ENCODE measurements around the gene NPW. TPM values are rescaled to one million over a fixed set of nuclear protein-coding genes. Genes with fewer than 3 reads are reported as not detected.

NPW gene
- total RNA-seq, 3 donors from 2014 or later = not detected

GRCh38 chr16:1974157-1975070 lies 45.2 kb upstream of the NPW start:
- no peaks in the 10 kb centered on the region for H3K9me3 ChIP-seq
- DNase-seq (ENCODE audit: low spot score in 2 of 2) = no peak
- H3K27me3 ChIP-seq = no peaks in the 10 kb centered on the region
- H3K27ac ChIP-seq = no peak overlapping the region
- TF ChIP-seq POLR2AphosphoS5 (IDR thresholded peaks at IDR 0.05) (no peak), POLR2A (IDR thresholded peaks at IDR 0.05) (no peak), CTCF (IDR thresholded peaks at IDR 0.05) (no peak)
- intact Hi-C loops (cut with DNase I; ENCODE audit: low total_unique reads) = no loop called here
- peaks cover 10 to 12% of the 10 kb centered on the region in 2 donors for H3K4me1 ChIP-seq
- peaks cover 10% of the 10 kb centered on the region for H3K36me3 ChIP-seq
- H3K4me3 ChIP-seq = no peak overlapping the region

- Histone ChIP-seq H3K27me3 (peaks cover 0 to 5% of the 10 kb centered on the region in 2 donors), H3K36me3 (peaks cover 10% of the 10 kb centered on the region), H3K4me3 (no peak overlapping the region), H3K9me3 (no peaks in the 10 kb centered on the region), H3K27ac (no peak overlapping the region), H3K4me1 (peaks cover 10 to 12% of the 10 kb centered on the region in 2 donors)
- no peak for DNase-seq (ENCODE audit: low spot score in 2 of 2)
- intact Hi-C loops (cut with DNase I; ENCODE audit: low total_unique reads) = no loop called here
- TF ChIP-seq POLR2A (IDR thresholded peaks at IDR 0.05) (no peak), CTCF (IDR thresholded peaks at IDR 0.05) (no peak), POLR2AphosphoS5 (IDR thresholded peaks at IDR 0.05) (no peak)
These were observed 44.0 kb upstream of the NPW start for GRCh38 chr16:1975432-1976215.

- intact Hi-C loops (cut with DNase I; ENCODE audit: low total_unique reads) = no loop called here
- peaks cover 9 to 10% of the 10 kb centered on the region in 2 donors for H3K4me1 ChIP-seq
- H3K36me3 ChIP-seq = peaks cover 10% of the 10 kb centered on the region
These were observed 43.4 kb upstream of the NPW start for GRCh38 chr16:1976216-1976520.

GRCh38 chr16:1976951-1977874 lies 42.4 kb upstream of the NPW start:
- DNase-seq (ENCODE audit: low spot score in 2 of 2) = no peak
- no peak overlapping the region for H3K27ac ChIP-seq
- intact Hi-C loops (cut with DNase I; ENCODE audit: low total_unique reads) = no loop called here
- TF ChIP-seq POLR2A (IDR thresholded peaks at IDR 0.05) = no peak
- TF ChIP-seq POLR2AphosphoS5 (IDR thresholded peaks at IDR 0.05) = no peak
- TF ChIP-seq CTCF (IDR thresholded peaks at IDR 0.05) = no peak
- H3K36me3 ChIP-seq = peaks cover 10% of the 10 kb centered on the region
- H3K4me1 ChIP-seq = peaks cover 8 to 10% of the 10 kb centered on the region in 2 donors
- H3K4me3 ChIP-seq = no peak overlapping the region
- no peaks in the 10 kb centered on the region for H3K9me3 ChIP-seq
- peaks cover 0 to 14% of the 10 kb centered on the region in 2 donors for H3K27me3 ChIP-seq

More at GRCh38 chr16:1976216-1976520, 43.4 kb upstream of the NPW start:
- no peaks in the 10 kb centered on the region for H3K9me3 ChIP-seq
- no peak overlapping the region for H3K4me3 ChIP-seq
- no peak overlapping the region for H3K27ac ChIP-seq
- H3K27me3 ChIP-seq = peaks cover 0 to 9% of the 10 kb centered on the region in 2 donors
- no peak for TF ChIP-seq POLR2A (IDR thresholded peaks at IDR 0.05)
- no peak for TF ChIP-seq POLR2AphosphoS5 (IDR thresholded peaks at IDR 0.05)
- TF ChIP-seq CTCF (IDR thresholded peaks at IDR 0.05) = no peak
- no peak for DNase-seq (ENCODE audit: low spot score in 2 of 2)

Data from breast epithelium (tissue), 4 donors.